HG03039 (cell line): Measurements from ENCODE around the gene SBK3.
A peak's percentile ranks its signal among the peaks of the same experiment; 100 is the strongest.
"Not testable (repeated sequence)": the region's sequence is repeated elsewhere in the genome, so short reads cannot be mapped to it uniquely, and the experiment has no call there.

Source experiments
- ATAC-seq: cut with Tn5 transposase; IDR thresholded peaks from one replicate; pipeline ENCODE4 v1.9.1; 2021; ENCODE audit warnings: mild to moderate bottlenecking, moderate library complexity; ENCODE audit not compliant: unreplicated experiment

Gene SBK3

GRCh38 chr19:55545443-55545842 lies at the start of gene SBK3:
Gene SBK3, minus strand, starts transcription at chr19:55545543. Its CDS starts 0 bp downstream, at chr19:55545543.
- no peak for ATAC-seq

- ATAC-seq: no peak
Measured at GRCh38 chr19:55593096-55593772, 47.9 kb upstream of the SBK3 start.

GRCh38 chr19:55592391-55593090 lies 47.2 kb upstream of the SBK3 start:
- ATAC-seq: no peak

- ATAC-seq: no peak
Measured at GRCh38 chr19:55591555-55591954, 46.2 kb upstream of the SBK3 start.

- no peak for ATAC-seq
Measured at GRCh38 chr19:55590617-55591016, 45.3 kb upstream of the SBK3 start.

- ATAC-seq: no peak
Measured at GRCh38 chr19:55590109-55590508, 44.8 kb upstream of the SBK3 start.

GRCh38 chr19:55588738-55589137 lies 43.4 kb upstream of the SBK3 start:
- no peak for ATAC-seq

- no peak for ATAC-seq
Measured at GRCh38 chr19:55586976-55587668, 41.8 kb upstream of the SBK3 start.

- ATAC-seq: no peak
Measured at GRCh38 chr19:55585658-55586339, 40.5 kb upstream of the SBK3 start.

GRCh38 chr19:55584871-55585270 lies 39.5 kb upstream of the SBK3 start:
- ATAC-seq: no peak

- not testable (repeated sequence) for ATAC-seq
Measured at GRCh38 chr19:55583897-55584296, 38.6 kb upstream of the SBK3 start.

- not testable (repeated sequence) for ATAC-seq
Measured at GRCh38 chr19:55582284-55582683, 36.9 kb upstream of the SBK3 start.

- ATAC-seq: no peak
Measured at GRCh38 chr19:55581823-55582223, 36.5 kb upstream of the SBK3 start.

GRCh38 chr19:55581145-55581822 lies 35.9 kb upstream of the SBK3 start:
- no peak for ATAC-seq

- ATAC-seq: peak; percentile 49
Measured at GRCh38 chr19:55580628-55581144, 35.3 kb upstream of the SBK3 start, which contains the start of gene ZNF579. Gene ZNF579, minus strand, starts transcription at chr19:55580848. Its CDS starts 1,209 bp downstream, at chr19:55579639.

- no peak for ATAC-seq
Measured at GRCh38 chr19:55579766-55580621, 34.7 kb upstream of the SBK3 start.

GRCh38 chr19:55578761-55579747 lies 33.7 kb upstream of the SBK3 start:
- no peak for ATAC-seq

- ATAC-seq: no peak
Measured at GRCh38 chr19:55578031-55578760, 32.9 kb upstream of the SBK3 start.
